Coronary artery (tissue), 2 donors: ENCODE measurements around the gene ADCK1.
A peak's percentile ranks its signal among the peaks of the same experiment; 100 is the strongest.

Experiments
- DNase-seq: peaks from one replicate; pipeline ENCODE4 v3.0.0-alpha.2; 2017; ENCODE audit warnings: low spot score
- H3K27ac ChIP-seq, 2 donors: fragments of 200-600 bp; sonication (generic); one replicate each; pipeline ENCODE4 v1.5.1; 2016 to 2019
- H3K4me3 ChIP-seq: fragments of 200-600 bp; sonication (generic); 2 replicates; pipeline ENCODE4 v1.5.1; 2016; ENCODE audit warnings: mild to moderate bottlenecking, moderate library complexity
- TF ChIP-seq, protein P1 (sequence below): fragments of 200-600 bp; sonication (generic); IDR thresholded peaks from one replicate; pipeline ENCODE4 v1.5.1; 2019; ENCODE audit warnings: antibody characterized with exemption

The ADCK1 gene, protein sequence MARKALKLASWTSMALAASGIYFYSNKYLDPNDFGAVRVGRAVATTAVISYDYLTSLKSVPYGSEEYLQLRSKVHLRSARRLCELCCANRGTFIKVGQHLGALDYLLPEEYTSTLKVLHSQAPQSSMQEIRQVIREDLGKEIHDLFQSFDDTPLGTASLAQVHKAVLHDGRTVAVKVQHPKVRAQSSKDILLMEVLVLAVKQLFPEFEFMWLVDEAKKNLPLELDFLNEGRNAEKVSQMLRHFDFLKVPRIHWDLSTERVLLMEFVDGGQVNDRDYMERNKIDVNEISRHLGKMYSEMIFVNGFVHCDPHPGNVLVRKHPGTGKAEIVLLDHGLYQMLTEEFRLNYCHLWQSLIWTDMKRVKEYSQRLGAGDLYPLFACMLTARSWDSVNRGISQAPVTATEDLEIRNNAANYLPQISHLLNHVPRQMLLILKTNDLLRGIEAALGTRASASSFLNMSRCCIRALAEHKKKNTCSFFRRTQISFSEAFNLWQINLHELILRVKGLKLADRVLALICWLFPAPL

DNA sequence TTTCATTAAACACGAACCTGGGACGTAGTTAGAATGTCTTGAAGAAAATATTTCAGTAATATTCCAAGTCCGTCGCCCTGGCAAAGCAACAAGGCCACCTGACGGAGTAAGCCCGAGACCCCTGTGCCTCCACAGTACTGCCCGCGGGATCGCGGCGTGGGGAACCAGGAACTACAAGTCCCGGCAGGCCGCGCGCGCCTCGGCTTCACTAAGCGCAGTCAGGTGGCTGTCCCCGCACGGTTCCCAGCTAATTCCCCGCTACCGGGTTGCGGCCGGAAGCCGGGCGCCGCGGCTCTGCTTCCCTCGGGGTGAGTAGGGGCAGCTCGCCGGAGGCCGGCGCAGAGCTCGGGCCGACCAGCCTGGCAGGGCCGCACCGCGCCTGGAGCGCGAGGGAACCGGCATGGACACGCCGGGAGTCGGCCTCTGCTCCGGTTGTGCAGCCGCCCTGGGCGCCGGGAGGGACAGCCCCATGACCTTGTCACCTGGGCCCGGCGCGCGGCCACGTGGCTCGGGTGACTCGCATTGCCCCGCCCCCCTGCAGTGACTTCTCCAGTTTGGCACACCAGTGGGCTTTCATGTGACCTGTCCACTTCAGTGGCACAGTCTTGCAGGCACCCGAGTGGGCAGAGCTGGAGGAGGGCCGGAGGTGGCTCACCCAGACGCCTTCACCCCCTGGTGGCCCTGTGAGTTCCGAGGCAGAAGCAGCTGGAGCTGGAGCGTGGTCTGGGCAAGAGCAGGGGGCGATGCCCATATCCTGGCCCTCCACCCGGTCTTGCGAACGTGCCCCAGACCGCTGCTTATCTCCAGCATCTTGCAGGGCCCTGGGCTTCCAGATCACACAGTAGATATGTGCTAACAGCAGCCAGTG is at the start of gene ADCK1:
TSS of gene ADCK1 (plus strand) at position 247 of the 868 bp plus-strand sequence. CDS start 18,870 bp downstream, outside the sequence.
- TF ChIP-seq, protein P1, sequence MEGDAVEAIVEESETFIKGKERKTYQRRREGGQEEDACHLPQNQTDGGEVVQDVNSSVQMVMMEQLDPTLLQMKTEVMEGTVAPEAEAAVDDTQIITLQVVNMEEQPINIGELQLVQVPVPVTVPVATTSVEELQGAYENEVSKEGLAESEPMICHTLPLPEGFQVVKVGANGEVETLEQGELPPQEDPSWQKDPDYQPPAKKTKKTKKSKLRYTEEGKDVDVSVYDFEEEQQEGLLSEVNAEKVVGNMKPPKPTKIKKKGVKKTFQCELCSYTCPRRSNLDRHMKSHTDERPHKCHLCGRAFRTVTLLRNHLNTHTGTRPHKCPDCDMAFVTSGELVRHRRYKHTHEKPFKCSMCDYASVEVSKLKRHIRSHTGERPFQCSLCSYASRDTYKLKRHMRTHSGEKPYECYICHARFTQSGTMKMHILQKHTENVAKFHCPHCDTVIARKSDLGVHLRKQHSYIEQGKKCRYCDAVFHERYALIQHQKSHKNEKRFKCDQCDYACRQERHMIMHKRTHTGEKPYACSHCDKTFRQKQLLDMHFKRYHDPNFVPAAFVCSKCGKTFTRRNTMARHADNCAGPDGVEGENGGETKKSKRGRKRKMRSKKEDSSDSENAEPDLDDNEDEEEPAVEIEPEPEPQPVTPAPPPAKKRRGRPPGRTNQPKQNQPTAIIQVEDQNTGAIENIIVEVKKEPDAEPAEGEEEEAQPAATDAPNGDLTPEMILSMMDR = no peak
- Histone ChIP-seq H3K4me3 (peak within 1 kb of the TSS; percentile 98), H3K27ac (peak within 1 kb of the TSS; percentile 67 to 96)
- DNase-seq = peak; percentile 94

DNA sequence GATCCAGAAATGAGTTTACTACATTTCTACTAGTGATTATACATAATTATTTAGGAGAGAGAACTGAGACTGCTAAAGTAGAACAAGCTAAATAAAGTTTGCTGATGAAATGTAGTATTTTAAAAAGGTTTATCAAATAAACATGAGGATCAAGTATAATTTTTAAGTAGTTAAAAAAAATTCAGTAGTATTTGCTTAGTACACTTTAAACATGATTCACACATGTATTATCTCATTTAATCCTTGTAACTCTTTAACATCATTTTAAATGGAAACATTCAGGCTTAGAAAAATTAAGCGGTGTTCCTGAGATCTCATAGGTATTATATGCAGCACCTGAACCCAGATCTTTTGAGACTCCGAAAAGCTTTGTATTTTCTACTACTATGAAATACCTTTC is 47.6 kb upstream of the ADCK1 start:
- TF ChIP-seq, protein P1 = no peak
- H3K4me3 ChIP-seq = no peak overlapping the region
- no peak for DNase-seq

DNA sequence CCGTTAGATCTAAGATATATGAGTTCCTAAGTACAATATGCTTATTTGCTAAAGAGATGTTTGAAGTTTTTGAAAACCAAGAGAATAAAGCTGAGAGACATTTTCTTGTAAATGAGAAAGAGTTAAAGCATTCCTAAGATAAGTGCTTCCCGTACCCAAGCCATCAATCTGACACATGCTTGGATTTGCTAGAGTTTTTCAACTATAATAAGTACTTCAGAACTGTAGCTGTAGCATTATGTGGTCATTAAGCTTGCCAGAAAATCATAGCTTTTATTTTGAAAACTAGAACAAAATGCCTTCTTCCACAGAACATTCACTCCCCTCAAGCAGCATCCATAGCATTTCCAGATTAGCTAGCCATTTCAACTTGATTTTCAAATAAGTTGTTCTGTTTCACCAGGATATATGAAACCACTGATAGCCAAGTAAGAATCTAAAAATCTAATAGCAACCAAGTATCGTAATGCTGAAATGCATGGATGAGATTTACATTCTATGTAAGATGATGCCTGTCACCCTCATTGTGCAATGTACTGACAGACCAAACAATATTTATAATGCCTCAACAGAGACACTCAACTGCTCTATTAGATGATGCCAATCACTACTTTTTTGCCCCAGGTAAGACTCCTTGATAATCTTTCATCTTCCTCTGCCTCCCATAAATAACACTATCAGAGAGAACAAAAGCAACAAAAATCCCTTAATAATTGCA is 47.0 kb upstream of the ADCK1 start:
- no peak overlapping the region for H3K4me3 ChIP-seq
- DNase-seq = no peak
- no peak overlapping the region for H3K27ac ChIP-seq
- TF ChIP-seq, protein P1 = no peak

More for the DNA sequence above, 47.6 kb upstream of the ADCK1 start:
- H3K27ac ChIP-seq = no peak overlapping the region

DNA sequence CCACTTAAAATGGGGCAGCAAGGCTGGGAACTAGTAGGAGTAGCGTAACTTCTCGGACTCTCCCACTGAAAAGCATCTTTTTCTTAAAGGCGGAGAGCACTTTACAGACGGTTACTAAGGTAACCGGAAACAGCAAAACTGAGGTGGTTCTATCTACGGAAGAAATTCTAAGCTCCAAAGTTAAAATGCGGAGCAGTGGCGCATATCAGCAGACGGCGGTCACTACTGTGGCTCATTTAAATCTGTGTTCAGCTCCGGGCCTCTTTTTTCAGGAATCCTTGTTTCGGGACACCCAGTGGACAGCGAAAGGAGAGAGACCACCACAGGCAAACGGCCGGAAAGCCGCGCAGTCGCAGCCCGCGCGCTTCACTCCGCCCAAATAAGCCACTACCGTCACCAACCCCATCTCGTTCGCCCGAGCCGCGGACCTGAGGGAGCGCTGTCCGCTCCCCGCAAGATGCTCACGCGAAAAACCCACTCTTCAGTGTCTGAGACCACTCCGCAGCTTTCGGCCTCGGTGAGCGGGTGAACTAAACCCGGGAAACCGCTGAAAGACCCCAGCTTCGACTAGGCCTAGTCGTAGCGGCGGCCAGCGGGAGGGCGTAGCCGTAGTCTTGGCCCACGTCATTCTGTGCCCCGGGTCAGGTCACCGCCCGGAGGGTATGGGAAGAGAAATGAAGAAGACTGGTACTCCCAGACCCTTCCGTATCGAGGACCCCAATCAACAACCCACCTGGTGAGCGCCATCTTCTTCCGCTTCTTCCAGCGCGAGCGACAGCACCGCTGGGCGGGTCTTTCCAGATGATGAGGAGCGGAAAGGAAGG is 39.3 kb upstream of the ADCK1 start, which contains the start of gene SNW1:
TSS of gene SNW1 (minus strand) at position 776 of the 824 bp plus-strand sequence. CDS start at position 747, 29 bp downstream.
- peak; percentile 94 for DNase-seq
- TF ChIP-seq, protein P1 = no peak
- peak within 1 kb of the TSS; percentile 91 for H3K4me3 ChIP-seq
- peak within 1 kb of the TSS; percentile 91 to 95 for H3K27ac ChIP-seq

DNA sequence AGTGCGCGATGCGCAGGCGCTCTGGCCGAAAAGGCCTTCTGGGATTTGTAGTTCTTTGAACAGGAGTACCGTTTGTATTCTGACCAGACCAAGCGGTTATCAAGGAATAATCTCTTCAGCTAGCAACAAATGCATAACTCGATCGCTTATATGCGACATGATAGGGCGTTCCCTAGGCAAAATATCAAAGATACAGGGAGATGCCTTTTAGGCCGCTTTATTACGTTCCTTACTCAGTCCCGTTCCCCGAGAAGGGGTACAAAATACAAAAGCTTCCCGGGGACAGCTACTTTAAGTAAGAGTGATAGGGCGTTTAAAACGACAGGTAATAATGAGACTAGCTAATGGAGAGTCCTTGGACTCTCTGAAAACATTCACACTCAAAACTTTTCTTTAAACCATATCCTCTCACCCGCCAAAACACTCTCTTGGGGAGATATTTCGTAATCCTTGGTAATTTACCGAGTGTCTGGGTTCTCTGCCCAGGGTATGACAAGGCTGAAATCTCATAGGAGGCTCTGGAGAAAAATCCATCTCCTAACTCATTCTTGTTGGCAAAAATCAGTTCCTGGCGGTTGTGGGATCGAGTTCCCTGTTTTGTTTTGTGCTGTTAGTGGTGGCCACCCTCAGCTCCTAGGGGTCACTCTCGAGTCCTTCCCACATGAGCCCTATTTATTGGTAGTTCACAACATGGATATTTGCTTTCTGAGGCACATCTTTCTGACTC is 38.5 kb upstream of the ADCK1 start:
- peak overlapping the region; percentile 91 to 95 for H3K27ac ChIP-seq
- TF ChIP-seq, protein P1 = no peak
- DNase-seq = no peak
- H3K4me3 ChIP-seq = peak overlapping the region; percentile 91
